ENCODE data around the gene MRPL54.

The MRPL54 gene

DNA sequence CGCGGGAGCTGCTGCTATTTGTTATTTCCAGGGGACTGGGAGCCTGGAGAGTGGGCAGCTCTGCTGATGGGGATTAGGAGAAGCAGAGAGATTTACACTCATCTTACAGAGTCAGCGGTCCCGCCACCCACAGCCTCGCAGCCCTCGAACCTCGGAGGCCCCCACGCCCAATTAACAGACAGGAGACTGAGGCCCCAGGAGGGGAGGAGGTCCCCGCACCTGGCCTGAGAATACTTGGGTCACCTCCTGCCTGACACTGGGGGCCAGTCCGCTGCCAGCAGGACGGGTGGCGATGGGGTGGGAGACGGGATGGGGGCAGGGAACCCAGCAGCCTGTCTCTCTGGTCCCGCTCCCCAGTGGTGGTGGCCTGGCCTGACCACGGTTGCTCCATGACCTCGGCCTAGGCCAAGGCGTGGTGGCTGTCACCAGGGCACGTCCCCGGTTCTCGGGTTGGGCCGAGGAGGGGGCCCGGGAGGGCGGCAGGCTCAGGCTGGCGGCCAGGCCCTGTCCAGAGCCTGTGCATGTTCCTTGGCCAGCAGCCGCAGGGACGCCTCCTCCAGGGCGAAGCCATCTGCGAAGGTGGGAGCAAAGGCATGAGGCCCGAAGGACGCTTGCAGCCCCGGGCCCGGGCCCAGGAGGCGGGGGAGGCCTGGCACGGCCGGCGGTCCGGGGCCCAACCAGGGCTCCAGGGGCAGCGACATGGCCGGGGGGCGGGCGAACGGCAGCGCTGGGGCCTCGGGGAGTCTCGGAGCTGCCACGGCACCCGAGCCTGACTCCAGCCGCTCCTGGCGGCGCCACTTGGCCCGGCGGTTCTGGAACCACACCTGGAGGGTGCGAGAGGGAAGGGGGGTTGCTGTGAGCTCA, 7.9 kb downstream of the MRPL54 start:
- no peak for DNase-seq

DNA sequence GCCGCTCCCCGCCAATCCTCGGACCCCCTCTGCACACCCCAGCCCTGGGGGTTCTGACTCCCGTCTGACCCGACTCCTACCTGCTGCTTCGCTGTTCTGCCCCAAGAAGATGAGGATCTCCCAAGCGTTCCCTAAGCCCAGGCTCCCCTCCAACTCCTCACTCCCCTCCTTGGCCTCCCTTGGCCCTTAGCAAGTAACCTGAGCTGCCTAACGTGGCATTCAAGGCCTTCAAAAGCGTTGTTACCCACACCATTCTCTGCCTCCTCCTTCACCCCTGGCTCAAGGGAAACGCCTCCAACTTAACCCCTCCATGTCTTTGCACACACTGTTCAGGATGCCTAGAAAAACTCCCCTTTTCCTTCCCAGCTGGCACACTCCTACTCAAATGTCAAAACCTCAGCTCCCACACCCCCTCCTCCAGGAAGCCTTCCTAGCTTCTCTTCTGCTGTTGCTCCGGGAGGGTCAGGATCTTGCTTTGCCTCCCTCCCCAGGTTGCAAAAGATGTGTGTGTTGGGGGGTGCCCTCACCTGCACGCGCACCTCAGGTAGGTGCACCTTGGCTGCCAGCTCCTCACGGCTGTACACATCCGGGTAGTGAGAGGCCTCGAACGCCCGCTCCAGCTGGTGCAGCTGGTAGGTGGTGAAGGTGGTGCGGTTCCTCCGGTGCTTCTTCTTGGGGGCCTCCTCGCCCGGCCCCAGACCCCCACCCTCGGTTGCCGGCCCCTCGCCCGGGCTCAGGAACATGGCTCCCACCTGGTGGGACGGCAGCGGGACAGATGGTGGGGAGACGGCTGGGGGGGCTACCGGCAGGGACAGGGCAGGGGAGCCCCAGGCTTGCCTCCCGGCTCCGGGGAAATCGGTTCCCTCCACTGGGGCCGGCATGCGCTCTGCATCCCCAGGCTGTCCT, 8.8 kb downstream of the MRPL54 start:
- no peak for DNase-seq

DNA sequence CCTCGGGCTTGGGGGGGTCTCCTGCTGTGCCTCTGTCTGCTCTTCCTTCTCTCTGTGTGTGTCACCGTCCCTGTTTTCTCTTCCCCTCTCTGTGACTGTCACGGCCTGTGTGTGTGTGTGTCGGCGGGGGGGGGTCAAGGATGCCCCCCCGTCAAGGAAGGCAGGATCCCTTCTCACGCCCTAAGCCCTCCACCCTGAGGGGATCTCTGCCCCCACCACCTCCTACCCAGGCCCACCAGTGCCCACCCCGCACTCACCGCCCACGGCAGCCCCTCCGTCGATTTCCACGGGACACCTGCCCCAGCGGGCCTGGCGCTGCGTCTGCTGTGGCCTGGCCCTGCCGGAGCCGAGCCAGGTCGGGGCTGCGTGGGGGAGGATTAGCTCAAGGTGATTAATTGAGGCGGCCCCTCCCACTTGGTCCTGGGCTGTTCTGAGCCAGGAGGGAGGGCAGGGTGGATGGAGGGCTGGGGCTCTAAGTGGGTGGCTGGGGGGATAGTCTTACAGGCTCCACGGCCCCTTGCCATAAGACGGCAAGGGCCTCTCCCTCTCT, 9.5 kb downstream of the MRPL54 start, which contains the start of gene RAX2:
TSS of gene RAX2 (minus strand) at position 323 of the 550 bp plus-strand sequence. CDS start 486 bp downstream, outside the sequence.
- no peak for DNase-seq

DNA sequence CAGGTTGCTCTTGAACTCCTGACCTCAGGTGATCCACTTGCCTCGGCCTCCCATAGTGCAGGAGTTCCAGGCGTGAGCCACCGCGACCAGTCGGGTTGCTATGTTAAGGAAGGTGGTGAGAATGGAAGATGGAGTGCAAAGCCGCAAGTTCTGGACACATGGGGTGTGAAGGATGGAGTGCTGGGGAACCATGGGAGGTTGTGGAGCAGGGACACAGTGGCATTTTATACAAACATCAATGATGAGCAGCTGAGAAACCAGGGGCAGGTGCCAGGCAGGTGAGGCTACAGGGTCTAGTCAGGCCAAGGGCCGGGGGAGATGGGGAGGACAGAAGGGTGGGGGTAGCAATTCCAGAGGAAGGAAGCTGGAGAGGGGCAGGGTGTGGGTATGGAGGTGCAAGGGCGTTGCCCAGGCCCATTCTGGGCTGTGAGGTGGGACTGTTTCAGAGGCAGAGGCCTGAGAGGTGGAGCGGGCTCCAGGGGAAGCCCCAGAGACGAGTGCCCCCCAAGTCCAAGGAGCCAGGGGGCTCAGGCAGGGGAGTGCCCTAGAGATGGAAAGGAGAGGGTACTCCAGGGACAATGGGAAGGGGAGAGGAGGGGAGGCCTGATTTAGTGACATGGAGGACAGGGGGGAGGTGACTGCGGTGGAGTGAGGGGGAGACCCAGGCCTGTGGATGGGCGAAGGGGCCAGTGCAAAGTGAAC, 11.5 kb downstream of the MRPL54 start:
- no peak for DNase-seq

DNA sequence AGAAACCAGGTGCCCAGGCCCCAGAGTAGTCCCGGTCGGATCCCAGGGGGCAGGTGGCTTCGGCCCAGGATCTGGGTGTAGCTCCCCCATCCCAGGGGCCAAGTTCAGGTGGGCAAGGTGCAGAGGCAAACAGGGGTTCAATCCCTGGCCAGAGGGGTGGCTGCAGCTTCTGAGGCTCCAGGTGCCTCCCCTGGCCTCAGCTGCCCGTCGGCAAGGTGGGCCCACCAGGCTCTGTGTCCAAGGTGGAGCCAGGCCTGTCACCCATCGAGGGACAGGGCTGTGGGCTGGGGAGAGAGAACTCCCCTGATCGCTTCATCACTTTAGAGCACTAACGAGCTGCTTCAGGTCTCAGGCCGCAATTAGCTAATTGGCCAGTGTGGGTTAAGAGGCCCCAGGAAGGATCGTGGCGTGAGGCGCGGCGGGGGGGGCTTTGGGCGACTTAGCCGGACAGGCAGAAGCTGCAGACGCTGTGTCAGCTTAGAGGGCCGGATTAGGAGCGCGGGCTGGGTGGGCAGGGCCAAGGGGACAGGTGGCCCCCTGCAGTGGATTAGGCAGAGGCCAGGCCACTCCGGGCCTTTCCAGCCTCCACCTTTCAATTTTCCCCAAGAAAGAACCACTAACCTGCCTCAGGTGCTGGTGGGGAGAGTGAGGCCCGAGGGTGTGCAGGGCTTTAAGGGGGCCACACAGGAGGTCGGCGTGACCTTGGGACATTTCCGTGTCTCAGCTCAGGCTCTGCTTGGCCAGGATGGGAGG, 12.3 kb downstream of the MRPL54 start:
- no peak for DNase-seq

DNA sequence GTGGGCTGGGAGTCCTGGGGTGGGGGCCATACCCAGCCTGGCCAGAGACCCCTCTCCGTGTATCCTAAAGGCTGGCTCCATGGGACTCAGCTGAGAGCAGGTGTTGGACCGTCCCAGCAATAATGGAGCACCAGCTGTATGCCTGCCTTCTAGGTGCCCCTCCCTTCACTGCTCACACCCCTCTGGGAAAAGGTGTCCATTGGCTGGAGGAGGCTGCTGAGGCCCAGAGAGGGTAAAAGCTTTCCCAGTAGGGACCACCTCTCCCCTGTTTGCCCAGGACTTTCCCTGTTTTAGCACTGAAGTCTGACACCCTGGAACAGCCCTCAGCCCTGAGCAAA, 12.9 kb downstream of the MRPL54 start:
- no peak for DNase-seq

DNA sequence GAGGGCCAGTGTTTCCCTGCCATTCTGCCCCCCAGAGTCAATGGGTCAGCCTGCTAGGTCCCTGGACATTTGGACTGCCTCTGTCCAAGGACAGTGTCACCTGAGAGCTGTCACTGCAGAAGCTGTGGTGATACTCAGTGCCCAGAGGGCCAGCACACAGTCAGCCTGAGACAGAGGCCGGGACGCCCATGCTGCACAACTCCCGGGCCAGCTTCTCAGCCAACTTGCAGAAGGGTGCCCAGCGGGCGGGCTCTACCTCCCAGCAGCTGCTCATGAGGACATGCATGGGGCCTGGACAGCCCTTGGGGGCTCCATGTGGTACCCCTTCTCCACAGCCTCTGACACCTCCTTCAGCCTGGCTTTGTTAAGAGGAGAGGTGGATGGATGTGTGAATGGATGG, 13.3 kb downstream of the MRPL54 start:
- no peak for DNase-seq

DNA sequence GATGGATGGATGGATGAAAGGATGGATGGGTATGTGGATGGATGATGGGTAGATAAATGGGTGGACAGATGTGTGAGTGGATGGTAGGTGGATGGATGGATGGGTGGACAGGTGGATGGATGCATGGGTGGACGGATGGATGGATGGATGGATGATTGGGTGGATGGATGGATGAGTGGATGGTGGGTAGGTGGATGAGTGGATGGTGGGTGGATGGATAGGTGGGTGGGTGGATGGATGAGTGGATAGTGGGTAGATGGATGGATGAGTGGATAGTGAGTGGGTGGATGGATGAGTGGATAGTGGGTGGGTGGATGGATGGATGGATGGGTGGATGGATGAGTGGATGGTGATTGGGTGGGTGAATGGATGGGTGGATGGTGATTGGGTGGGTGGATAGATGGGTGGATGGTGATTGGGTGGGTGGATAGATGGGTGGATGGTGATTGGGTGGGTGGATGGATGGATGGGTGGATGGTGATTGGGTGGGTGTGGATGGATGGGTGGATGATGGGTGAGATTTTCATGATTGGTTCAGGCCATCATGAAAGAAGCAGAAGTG, 14.1 kb downstream of the MRPL54 start:
- DNase-seq, result no peak

DNA sequence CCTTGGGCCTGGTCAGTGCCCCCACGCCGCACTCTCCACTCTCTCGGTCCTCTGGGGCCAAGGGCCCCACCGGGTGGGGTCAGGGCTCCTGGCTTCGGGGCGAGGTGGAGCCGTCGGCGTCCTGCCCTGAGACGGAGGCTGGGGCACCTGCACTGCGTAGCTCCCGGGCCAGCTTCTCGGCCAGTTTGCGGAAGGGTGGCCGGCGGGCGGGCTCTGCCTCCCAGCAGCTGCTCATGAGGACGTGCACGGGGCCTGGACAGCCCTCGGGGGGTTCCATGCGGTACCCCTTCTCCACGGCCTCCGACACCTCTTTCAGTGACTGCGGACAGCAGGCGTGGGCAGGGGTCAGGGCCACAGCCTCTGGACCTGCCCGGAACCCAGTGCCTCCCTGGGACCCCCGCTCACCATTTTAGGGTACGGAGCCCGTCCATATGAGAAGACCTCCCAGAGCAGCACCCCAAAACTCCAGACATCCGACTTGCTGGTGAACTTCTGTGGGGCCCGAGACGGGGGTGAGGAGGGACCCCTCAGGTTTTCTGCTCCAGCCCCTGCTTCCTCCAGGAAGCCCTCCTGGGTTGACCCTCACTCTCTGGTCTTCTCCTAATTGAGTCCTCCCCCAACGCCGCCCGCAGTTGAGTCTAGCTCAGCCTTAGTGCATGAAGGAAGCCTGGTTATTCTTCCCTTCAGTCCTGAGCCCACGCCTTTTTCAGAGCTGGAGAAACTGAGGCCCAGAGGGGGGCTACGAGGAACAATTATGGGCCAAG, 15.8 kb downstream of the MRPL54 start:
- DNase-seq, result no peak

DNA sequence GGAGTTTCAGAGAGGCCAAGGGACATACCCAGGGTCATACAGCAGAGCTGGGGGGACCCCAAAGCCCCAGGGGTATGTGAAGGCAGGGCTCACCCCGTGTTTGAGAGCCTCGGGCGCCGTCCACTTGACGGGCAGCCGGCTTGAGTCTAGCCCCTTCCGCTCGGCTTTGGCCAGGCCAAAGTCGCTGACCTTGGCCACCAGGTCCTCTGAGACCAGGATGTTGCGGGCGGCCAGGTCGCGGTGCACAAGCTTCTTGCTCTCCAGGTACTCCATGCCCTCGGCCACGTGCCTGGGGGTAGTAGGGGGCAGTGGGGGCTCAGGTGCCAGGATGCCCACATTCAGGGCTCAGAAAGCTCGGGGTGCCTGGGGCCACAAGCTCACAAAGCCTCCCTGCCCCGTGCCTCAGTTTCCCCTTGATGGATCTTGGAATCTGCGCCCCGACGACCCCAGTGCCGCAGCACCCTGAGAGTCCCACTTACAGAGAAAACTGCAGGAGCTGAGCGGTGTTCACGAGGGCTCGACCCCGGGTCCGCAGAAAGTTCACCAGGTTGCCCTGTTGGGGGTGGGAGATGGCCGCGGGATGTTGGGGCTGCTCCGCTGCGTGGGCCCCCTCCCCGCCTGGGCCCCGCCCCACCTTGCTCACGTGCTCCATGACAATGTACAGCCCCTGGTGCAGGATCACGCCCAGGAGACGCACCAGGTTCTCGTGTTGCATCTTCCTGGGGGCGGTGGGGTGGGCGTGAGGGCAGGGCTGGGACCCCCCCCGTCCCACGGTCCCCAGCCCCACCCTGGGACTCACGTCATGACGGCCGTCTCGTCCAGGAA, 16.6 kb downstream of the MRPL54 start:
- DNase-seq, result no peak

DNA sequence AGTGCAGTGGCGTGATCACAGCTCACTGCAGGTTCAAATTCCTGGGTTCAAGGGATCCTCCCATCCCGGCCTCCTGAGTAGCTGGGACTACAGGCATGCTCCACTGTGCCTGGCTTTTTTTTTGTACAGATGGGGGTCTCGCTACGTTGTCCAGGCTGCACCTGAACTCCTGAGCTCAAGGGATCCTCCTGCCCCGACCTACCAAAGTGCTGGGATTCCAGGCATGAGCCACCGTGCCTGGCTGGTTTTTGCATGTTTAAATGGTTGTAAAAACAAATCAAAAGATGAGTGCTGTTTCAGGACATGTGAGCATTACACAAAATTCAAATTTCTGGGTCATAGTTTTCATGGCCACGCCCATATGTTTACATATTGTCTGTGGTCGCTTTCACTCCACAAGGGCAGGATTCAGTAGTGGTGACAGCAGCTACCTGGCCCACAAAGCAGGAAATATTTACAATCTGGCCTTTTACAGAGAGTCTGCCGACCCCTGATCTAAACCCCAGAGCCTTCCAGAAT, 18.4 kb downstream of the MRPL54 start:
- DNase-seq, result no peak

DNA sequence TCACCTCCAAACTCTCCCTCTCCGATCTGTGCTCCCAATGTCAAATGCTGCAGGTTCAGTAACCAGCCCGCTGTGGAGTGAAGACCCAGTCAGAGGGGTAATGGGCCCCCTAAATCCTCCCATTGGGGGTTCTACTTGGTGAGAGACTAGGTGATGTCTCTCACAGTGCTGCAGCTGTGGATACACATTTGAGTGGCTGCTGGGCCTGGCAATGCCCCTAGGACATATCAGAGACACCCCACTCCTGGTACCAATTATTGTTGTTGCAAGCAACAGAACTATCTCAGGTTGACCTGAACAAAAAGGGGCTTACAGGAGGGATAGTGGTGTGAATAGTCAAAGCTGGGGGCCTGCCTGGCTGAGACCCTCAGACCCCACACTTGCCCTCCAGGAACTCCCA, 19.1 kb downstream of the MRPL54 start:
- DNase-seq, result no peak

DNA sequence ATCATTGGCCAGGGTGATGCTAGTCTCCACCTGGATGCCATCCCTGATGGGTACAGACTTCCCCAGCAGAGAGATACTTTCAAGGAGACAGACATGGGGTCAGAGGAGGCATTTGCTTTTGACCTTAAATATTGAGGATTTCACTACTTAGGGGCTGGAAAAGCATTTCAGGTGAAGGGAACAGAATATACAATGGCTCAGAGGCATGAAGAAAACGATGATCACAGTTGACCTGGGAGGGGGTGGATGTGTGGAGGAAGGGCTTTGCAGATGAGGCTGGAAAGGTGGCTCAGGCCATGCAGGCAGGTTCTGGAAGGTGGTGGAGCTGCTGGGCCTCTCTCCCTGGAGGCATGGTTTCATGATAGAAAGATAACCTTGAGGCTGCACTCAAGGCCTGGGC, 19.8 kb downstream of the MRPL54 start:
- no peak for DNase-seq

DNA sequence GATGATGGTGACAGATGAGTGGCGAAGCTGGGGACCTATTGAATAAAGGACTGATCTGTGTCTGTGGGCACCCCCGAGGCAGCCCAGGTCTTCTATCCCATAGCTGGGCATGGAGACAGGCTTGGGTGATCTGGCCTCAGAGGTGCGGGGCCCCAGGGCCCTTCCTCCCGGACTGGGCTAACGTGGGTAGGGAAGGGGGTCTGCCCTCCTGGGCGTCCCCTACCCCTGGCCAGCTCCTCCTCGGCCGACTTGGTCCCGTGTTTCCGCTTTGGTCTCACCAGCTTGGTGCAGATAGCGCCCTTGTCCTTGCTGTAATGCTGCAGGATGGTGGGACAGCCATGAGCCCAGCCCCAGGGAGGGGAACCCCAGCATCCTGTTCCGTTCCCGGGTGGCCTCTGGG, 20.4 kb downstream of the MRPL54 start:
- DNase-seq, result no peak

DNA sequence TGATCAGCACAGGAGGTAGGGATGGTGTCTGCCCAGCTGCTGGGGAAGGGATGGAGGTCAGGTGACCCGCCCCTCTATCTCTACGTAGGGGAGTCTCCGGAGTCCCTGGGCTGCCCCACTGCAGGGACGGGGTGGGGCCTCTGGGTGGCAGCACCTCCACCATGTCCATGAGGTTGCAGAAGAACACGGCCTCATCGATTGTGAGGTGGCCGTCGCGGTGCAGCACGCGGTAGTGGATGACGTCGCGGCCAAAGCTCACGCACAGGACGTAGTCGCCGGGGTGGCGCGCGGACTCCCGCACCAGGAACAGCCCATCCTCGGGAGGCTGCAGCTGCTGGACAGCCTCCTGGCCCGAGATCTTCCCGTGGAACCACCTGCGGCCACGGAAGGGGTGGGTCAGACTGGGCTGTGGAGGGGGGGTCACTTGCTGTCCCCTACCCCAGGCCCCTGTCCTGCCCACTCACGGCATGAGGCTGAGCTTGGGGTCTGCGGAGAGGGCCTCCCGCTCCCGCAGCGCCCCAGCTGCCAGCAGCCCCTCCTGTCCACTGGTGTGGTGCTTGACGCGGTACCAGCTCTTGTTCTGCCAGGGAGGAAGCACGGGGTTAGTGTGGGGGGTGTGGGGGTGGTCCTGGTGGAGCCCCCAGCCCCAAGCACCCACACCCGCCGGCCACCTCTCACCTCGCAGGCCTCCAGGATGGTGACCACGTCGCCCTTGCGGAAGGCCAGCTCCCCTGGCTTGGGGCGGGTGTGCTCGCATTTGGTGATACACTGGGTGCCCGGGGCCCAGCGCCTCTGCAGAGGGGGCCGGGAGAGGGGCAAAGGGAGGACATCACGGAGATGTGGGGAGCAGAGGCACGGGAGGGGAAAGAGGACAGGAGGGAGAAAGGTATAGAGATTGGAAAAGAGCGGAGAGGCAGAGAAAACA, 21.4 kb downstream of the MRPL54 start:
- no peak for DNase-seq

DNA sequence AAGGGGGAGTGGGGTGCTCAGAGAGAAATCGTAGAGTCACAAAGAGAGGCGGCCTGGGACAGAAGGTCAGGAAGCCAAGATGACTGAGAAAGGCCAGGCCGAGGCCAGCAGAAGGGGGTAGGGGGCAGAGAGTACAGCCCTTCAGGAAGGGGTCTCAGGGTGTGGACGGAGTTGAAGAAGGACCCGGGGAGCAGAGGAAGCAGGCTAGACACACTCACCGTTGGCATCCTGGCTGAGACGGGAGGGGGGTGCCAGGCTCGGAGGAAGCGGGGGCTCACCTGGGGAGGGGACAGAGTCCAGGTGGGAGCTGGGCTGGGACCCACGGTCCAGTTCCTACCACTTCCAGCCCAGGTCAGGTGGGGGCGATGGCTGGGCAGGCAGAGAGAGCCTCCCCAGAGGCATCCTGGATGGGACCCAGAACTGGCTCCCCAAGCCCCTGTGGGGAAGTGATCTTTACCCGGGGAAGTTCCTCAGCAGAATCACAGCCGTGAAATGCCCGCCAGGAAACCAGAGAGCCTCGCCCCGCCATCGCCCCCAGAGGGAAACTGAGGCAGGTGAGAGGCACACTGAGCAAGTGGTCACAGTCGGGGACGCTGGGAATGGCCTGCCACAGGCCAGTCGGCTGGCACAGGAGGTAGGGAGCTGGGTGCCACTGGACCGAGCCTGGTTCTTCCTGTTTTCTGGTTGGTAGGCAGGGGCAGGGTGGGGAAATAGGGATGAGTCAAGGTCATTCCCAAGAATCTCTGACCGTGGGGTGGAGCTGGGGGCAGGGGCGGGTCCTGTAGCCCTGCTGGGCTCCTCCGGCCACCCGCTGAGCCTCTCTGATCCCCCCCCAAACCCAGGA, 22.3 kb downstream of the MRPL54 start:
- no peak for DNase-seq

DNA sequence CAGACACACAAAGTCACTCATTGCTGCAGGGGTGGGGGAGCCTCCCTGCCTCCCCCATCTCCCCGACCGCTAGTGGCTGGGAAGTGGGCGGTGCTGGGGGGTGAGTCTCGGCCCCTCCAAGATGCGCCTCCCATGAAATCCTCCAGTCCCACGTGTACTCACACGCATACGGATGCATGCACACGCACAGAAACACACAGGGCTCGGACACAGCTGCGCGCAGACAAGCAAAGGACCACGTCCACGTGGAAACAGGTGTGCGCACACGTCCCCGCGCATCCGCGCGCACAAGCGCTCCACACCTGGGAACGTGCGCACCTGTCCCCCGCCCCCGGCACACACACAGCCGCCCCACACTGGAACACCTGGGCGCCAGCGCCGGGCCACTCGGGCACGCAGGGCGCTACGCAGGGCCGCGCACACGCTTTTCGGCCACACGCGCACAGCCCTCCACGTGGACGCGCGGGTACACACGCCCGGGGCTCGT, 23.0 kb downstream of the MRPL54 start:
- DNase-seq, result no peak

Measured in NCI-H187 treated with DMSO at 0.1 percent for 48 hours (cell line).